Panc1 (cell line): ENCODE measurements around the gene TMEM269. TPM values are rescaled to one million over a fixed set of nuclear protein-coding genes. Genes with fewer than 3 reads are reported as not detected.

Experiments
- ATAC-seq: fragments of 200-7000 bp; cut with Tn5 transposase; 2 replicates; pipeline ENCODE4 v1.9.1; 2020; ENCODE audit warnings: mild to moderate bottlenecking, moderate library complexity
- BruUV-seq: library from RNA; stranded (reverse); fragments of 400-500 nt; replicated peaks from 2 replicates; lab custom pipeline; 2021; lab: Mats Ljungman, UMichigan
- CTCF ChIA-PET: fragments of 300-600 bp; sonication (Branson Sonifier 250); formaldehyde crosslinking; loops from one replicate; lab custom pipeline; 2022; ENCODE audit warnings: antibody characterized with exemption; lab: Charles Lee
- POLR2A ChIA-PET: fragments of 300-600 bp; sonication (Branson Sonifier 250); formaldehyde crosslinking; loops from one replicate; lab custom pipeline; 2022; ENCODE audit warnings: antibody characterized with exemption; lab: Charles Lee
- DNase-seq: peaks from one replicate; pipeline ENCODE4 v3.0.0-alpha.2; 2010; ENCODE audit warnings: low read depth, low spot score
- H3K27ac ChIP-seq: 2 replicates; pipeline ENCODE4 v1.5.1; 2011; ENCODE audit warnings: mild to moderate bottlenecking, low read length, inconsistent platforms
- H3K27me3 ChIP-seq: fragments of 200-500 bp; sonication (Bioruptor generic); 2 replicates; pipeline ENCODE4 v1.6.0; 2014; ENCODE audit warnings: low read length, inconsistent platforms; ENCODE audit not compliant: control insufficient read depth, insufficient read depth
- H3K36me3 ChIP-seq: fragments of 200-500 bp; sonication (Bioruptor generic); 2 replicates; pipeline ENCODE4 v1.5.1; 2014; ENCODE audit warnings: inconsistent platforms, mild to moderate bottlenecking, low read length, moderate library complexity; ENCODE audit not compliant: control insufficient read depth, insufficient read depth
- H3K4me1 ChIP-seq: 2 replicates; pipeline ENCODE4 v1.5.1; 2011; ENCODE audit warnings: inconsistent platforms, mild to moderate bottlenecking, low read length, moderate library complexity; ENCODE audit not compliant: control insufficient read depth, insufficient read depth
- H3K4me3 ChIP-seq, 2 experiments: 2 replicates each; pipeline ENCODE4 v1.5.1; 2011 to 2012; ENCODE audit warnings: low read depth in 2 of 2, low read length in 2 of 2, mild to moderate bottlenecking in 2 of 2, inconsistent platforms in 1 of 2, moderate library complexity in 1 of 2
- H3K9me3 ChIP-seq: fragments of 200-500 bp; sonication (Bioruptor generic); 2 replicates; pipeline ENCODE4 v1.5.1; 2014; ENCODE audit warnings: low read depth, mild to moderate bottlenecking, inconsistent platforms, low read length, moderate library complexity; ENCODE audit not compliant: control insufficient read depth, insufficient read depth
- CTCF ChIP-seq: fragments of 450-650 bp; IDR thresholded peaks from 2 replicates; pipeline ENCODE4 v1.5.1; 2017; ENCODE audit warnings: mild to moderate bottlenecking
- POLR2AphosphoS5 ChIP-seq: IDR thresholded peaks from 2 replicates; pipeline ENCODE4 v1.6.1; 2012; ENCODE audit warnings: mild to moderate bottlenecking, low read depth, low read length, moderate library complexity
- SIN3A ChIP-seq: IDR thresholded peaks from 2 replicates; pipeline ENCODE4 v1.6.1; 2012; ENCODE audit warnings: low read depth, mild to moderate bottlenecking, low read length, moderate library complexity, borderline replicate concordance; ENCODE audit not compliant: insufficient read depth
- TCF7L2 ChIP-seq: IDR thresholded peaks from 2 replicates; pipeline ENCODE4 v1.6.1; 2011; ENCODE audit warnings: mild to moderate bottlenecking, low read depth, low read length, inconsistent platforms
- in situ Hi-C: cut with HindIII; loops from 2 replicates; pipeline ENCODE4 v1.10.0; 2016; ENCODE audit warnings: low sequenced_read_pairs, low pct_unique_long_range_greater_than_20kb
- intact Hi-C: fragments of 100-400 bp; cut with micrococcal nuclease; formaldehyde crosslinking; loops from one replicate; pipeline ENCODE4 v1.10.0; 2022; ENCODE audit not compliant: unreplicated experiment
- total RNA-seq: library from RNA; stranded (reverse); gene quantifications from one replicate; pipeline ENCODE4 v1.2.1, GENCODE V29; 2021; ENCODE audit not compliant: unreplicated experiment
- TF ChIP-seq, protein P1 (sequence below), 2 experiments: IDR thresholded peaks; 2 replicates each; pipeline ENCODE4 v1.6.1; 2011 to 2012; ENCODE audit warnings: low read depth in 2 of 2, control low read depth in 1 of 2, low read length in 1 of 2, mild to moderate bottlenecking in 1 of 2, moderate library complexity in 1 of 2; ENCODE audit not compliant: insufficient read depth in 1 of 2

Gene TMEM269
- total RNA-seq, 1 experiment from 2014 or later: 0.13 TPM

DNA sequence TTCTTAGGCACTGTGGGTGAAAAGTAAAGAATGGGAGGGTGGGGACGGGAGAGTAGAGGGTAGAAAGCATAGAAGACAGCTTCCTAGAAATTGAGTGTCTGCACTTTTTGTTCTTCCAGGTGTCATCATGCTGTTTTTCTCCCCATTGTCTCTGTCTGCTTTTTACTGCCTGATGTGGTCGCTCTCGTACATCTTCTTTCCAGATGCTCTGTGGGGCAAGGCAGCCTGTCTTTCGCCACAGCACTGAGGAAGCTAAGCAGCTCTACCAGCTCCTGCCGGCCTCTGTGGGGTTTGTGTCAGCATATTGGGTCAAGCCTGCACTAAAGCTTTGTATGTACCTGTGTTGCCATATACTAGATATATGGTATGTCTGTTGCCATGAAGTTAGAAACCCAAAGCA lies 13.2 kb downstream of the TMEM269 start:
- ChIA-PET CTCF (interaction anchor here (0.8 kb wide), 1 partner anchor 115 kb away, joined by 3 read pairs; no protein-coding TSS in a partner anchor), POLR2A (no interaction called here)
- Histone ChIP-seq H3K27me3 (peaks cover 2% of the 10 kb centered on the region; the same call in 1 of the 2 replicates), H3K36me3 (no peaks in the 10 kb centered on the region), H3K9me3 (no peaks in the 10 kb centered on the region), H3K4me3 (no peak overlapping the region), H3K4me1 (no peaks in the 10 kb centered on the region), H3K27ac (no peak overlapping the region)
- no peak for TF ChIP-seq CTCF
- intact Hi-C loops: no loop called here
- ATAC-seq: no peak
- BruUV-seq: no TSS peak
- in situ Hi-C loops: no loop called here
- DNase-seq: no peak

DNA sequence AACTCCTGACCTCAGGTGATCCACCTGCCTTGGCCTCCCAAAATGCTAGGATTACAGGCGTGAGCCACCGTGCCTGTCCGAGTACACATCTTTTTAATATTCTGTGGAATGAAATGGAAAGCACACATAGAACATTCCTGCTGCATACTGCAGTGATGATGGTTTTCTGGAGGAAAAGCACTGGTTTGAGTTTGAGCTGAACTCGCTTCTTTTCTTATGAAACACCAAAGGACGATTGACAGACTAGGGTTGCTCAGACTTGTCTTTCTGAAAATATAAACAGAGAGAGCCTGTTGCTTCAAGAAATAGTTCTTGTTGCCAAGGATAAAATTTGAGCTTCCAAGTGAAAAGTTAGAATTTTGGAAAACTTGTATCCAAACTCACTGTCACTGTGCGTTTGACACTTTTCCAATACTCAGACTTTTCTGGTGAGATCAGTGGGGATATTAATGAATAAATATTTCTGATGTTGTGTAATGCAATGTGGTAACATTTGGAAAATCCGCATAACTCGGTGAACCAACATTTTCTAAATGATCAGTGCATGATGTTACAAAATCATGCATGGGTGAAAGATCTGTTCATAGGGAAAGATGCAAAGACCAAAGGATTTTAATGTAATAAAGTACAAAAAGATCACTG lies 17.2 kb downstream of the TMEM269 start:
- Histone ChIP-seq H3K4me1 (no peaks in the 10 kb centered on the region), H3K9me3 (no peaks in the 10 kb centered on the region), H3K4me3 (no peak overlapping the region), H3K36me3 (no peaks in the 10 kb centered on the region), H3K27me3 (peaks cover 2% of the 10 kb centered on the region; the same call in 1 of the 2 replicates), H3K27ac (no peak overlapping the region)
- CTCF ChIA-PET: no interaction called here
- in situ Hi-C loops (no loop called here), intact Hi-C loops (no loop called here)
- POLR2A ChIA-PET: no interaction called here
- no peak for ATAC-seq
- BruUV-seq: no TSS peak
- TF ChIP-seq CTCF (no peak), SIN3A (no peak), POLR2AphosphoS5 (no peak), TCF7L2 (no peak)
- TF ChIP-seq, protein P1, sequence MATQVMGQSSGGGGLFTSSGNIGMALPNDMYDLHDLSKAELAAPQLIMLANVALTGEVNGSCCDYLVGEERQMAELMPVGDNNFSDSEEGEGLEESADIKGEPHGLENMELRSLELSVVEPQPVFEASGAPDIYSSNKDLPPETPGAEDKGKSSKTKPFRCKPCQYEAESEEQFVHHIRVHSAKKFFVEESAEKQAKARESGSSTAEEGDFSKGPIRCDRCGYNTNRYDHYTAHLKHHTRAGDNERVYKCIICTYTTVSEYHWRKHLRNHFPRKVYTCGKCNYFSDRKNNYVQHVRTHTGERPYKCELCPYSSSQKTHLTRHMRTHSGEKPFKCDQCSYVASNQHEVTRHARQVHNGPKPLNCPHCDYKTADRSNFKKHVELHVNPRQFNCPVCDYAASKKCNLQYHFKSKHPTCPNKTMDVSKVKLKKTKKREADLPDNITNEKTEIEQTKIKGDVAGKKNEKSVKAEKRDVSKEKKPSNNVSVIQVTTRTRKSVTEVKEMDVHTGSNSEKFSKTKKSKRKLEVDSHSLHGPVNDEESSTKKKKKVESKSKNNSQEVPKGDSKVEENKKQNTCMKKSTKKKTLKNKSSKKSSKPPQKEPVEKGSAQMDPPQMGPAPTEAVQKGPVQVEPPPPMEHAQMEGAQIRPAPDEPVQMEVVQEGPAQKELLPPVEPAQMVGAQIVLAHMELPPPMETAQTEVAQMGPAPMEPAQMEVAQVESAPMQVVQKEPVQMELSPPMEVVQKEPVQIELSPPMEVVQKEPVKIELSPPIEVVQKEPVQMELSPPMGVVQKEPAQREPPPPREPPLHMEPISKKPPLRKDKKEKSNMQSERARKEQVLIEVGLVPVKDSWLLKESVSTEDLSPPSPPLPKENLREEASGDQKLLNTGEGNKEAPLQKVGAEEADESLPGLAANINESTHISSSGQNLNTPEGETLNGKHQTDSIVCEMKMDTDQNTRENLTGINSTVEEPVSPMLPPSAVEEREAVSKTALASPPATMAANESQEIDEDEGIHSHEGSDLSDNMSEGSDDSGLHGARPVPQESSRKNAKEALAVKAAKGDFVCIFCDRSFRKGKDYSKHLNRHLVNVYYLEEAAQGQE (IDR thresholded peaks at IDR 0.05; ENCODE audit: insufficient read depth in 1 of 2, low read depth in 2 of 2, low read length in 1 of 2): no peak
- DNase-seq: no peak
